ENCODE results near the gene TNIK. TPM values are rescaled to one million over a fixed set of nuclear protein-coding genes. Genes with fewer than 3 reads are reported as not detected.

Gene TNIK
- polyA plus RNA-seq, 1 of the 3 experiments (the other 2 are of a cell fraction): 19.4 TPM

DNA sequence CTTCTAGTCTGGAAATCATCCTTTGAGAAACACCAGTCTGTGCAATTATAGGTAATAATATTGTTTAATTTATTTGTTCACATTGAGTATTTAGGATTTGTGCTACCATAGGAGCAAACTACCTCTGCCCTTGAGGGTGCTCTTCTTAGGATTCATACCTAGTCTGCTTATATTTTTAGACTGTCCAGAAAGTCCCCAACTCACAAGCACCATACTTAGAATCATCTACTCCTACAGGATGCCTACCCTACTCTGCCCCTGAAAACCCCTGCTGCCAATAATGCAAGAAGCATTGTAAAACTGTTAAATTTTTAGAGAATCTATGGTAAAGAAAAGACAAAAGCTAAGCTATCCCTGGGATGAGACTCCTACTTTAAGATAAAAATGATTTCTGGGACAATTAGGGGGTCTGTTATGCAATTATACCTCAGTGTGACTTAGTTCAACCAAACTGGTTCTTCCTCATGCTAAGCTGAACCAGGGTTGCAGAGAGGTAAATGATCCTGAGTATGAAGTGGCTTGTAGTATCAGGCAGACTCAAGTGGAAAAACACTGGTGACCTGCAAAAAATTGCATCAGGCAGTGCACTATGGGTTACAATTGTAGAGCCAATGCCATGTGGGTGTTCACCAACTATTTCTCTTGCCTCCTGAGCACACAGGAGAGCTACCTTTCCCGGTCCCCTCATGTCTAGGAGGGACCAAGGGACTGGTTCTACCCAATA is 133.3 kb downstream of the TNIK start:
- Histone ChIP-seq H3K4me1 (ENCODE audit: control insufficient read depth in 1 of 2, insufficient read depth in 2 of 2, low read depth in 1 of 2, low read length in 1 of 2) (no peaks in the 10 kb centered on the region; a peak in 2 of 4 replicates), H3K4me2 (no peak overlapping the region), H2AFZ (ENCODE audit: low read depth) (no peak overlapping the region), H3K4me3 (ENCODE audit: low read depth in 2 of 2, low read length in 1 of 2) (no peak overlapping the region), H4K20me1 (ENCODE audit: insufficient read depth) (no peaks in the 10 kb centered on the region; the same call in 1 of the 2 replicates), H3K27me3 (ENCODE audit: insufficient read depth) (no peaks in the 10 kb centered on the region), H3K27ac (ENCODE audit: low read depth in 2 of 2, low read length in 1 of 2) (no peak overlapping the region), H3K36me3 (replicated peaks in 1 of 2; ENCODE audit: control insufficient read depth in 1 of 2, insufficient read depth in 2 of 2, low read length in 1 of 2) (no peaks in the 10 kb centered on the region), H3K9me3 (no peaks in the 10 kb centered on the region), H3F3A (replicated peaks; ENCODE audit: insufficient read depth) (no peaks in the 10 kb centered on the region), H3K9ac (no peak overlapping the region), H3K9me2 (no peaks in the 10 kb centered on the region), H3K79me2 (ENCODE audit: insufficient read depth) (peaks cover 4% of the 10 kb centered on the region; the same call in 1 of the 2 replicates)
- TF ChIP-seq RXRA (IDR thresholded peaks at IDR 0.05; ENCODE audit: borderline replicate concordance, low read depth) (no peak), JUND (IDR thresholded peaks at IDR 0.05) (no peak), FOSL2 (IDR thresholded peaks at IDR 0.05; ENCODE audit: borderline replicate concordance, low read depth) (no peak), POLR2AphosphoS5 (IDR thresholded peaks at IDR 0.05; ENCODE audit: low read depth, low read length) (no peak), GATA2 (CRISPR knock-in tag; IDR thresholded peaks at IDR 0.05) (no peak), MEF2A (IDR thresholded peaks at IDR 0.05; ENCODE audit: borderline replicate concordance, low read depth) (no peak), SMC3 (IDR thresholded peaks at IDR 0.05; ENCODE audit: low read depth, low read length) (no peak), ELF1 (IDR thresholded peaks at IDR 0.05) (no peak), EZH2phosphoT487 (IDR thresholded peaks at IDR 0.05; ENCODE audit: borderline replicate concordance, low read depth) (no peak), FOXM1 (IDR thresholded peaks at IDR 0.05; ENCODE audit: low read depth) (no peak), TAF1 (IDR thresholded peaks at IDR 0.05; ENCODE audit: borderline replicate concordance, low read depth, low read length) (no peak), NRF1 (IDR thresholded peaks at IDR 0.05; ENCODE audit: low read depth, low read length) (no peak), GABPA (IDR thresholded peaks at IDR 0.05; ENCODE audit: low read depth) (no peak), TEAD4 (IDR thresholded peaks at IDR 0.05; ENCODE audit: borderline replicate concordance, insufficient read depth) (no peak)
- TF ChIP-seq, protein P1, sequence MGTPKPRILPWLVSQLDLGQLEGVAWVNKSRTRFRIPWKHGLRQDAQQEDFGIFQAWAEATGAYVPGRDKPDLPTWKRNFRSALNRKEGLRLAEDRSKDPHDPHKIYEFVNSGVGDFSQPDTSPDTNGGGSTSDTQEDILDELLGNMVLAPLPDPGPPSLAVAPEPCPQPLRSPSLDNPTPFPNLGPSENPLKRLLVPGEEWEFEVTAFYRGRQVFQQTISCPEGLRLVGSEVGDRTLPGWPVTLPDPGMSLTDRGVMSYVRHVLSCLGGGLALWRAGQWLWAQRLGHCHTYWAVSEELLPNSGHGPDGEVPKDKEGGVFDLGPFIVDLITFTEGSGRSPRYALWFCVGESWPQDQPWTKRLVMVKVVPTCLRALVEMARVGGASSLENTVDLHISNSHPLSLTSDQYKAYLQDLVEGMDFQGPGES (IDR thresholded peaks at IDR 0.05; ENCODE audit: low read depth, low read length): no peak
- TF ChIP-seq, protein P2, sequence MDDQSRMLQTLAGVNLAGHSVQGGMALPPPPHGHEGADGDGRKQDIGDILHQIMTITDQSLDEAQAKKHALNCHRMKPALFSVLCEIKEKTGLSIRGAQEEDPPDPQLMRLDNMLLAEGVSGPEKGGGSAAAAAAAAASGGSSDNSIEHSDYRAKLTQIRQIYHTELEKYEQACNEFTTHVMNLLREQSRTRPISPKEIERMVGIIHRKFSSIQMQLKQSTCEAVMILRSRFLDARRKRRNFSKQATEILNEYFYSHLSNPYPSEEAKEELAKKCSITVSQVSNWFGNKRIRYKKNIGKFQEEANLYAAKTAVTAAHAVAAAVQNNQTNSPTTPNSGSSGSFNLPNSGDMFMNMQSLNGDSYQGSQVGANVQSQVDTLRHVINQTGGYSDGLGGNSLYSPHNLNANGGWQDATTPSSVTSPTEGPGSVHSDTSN (IDR thresholded peaks at IDR 0.05): no peak
- TF ChIP-seq, protein P3, sequence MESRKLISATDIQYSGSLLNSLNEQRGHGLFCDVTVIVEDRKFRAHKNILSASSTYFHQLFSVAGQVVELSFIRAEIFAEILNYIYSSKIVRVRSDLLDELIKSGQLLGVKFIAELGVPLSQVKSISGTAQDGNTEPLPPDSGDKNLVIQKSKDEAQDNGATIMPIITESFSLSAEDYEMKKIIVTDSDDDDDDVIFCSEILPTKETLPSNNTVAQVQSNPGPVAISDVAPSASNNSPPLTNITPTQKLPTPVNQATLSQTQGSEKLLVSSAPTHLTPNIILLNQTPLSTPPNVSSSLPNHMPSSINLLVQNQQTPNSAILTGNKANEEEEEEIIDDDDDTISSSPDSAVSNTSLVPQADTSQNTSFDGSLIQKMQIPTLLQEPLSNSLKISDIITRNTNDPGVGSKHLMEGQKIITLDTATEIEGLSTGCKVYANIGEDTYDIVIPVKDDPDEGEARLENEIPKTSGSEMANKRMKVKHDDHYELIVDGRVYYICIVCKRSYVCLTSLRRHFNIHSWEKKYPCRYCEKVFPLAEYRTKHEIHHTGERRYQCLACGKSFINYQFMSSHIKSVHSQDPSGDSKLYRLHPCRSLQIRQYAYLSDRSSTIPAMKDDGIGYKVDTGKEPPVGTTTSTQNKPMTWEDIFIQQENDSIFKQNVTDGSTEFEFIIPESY (IDR thresholded peaks at IDR 0.05; ENCODE audit: borderline replicate concordance, low read depth): no peak
- TF ChIP-seq, protein P4, sequence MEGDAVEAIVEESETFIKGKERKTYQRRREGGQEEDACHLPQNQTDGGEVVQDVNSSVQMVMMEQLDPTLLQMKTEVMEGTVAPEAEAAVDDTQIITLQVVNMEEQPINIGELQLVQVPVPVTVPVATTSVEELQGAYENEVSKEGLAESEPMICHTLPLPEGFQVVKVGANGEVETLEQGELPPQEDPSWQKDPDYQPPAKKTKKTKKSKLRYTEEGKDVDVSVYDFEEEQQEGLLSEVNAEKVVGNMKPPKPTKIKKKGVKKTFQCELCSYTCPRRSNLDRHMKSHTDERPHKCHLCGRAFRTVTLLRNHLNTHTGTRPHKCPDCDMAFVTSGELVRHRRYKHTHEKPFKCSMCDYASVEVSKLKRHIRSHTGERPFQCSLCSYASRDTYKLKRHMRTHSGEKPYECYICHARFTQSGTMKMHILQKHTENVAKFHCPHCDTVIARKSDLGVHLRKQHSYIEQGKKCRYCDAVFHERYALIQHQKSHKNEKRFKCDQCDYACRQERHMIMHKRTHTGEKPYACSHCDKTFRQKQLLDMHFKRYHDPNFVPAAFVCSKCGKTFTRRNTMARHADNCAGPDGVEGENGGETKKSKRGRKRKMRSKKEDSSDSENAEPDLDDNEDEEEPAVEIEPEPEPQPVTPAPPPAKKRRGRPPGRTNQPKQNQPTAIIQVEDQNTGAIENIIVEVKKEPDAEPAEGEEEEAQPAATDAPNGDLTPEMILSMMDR (IDR thresholded peaks at IDR 0.05): no peak
- TF ChIP-seq, protein P5, sequence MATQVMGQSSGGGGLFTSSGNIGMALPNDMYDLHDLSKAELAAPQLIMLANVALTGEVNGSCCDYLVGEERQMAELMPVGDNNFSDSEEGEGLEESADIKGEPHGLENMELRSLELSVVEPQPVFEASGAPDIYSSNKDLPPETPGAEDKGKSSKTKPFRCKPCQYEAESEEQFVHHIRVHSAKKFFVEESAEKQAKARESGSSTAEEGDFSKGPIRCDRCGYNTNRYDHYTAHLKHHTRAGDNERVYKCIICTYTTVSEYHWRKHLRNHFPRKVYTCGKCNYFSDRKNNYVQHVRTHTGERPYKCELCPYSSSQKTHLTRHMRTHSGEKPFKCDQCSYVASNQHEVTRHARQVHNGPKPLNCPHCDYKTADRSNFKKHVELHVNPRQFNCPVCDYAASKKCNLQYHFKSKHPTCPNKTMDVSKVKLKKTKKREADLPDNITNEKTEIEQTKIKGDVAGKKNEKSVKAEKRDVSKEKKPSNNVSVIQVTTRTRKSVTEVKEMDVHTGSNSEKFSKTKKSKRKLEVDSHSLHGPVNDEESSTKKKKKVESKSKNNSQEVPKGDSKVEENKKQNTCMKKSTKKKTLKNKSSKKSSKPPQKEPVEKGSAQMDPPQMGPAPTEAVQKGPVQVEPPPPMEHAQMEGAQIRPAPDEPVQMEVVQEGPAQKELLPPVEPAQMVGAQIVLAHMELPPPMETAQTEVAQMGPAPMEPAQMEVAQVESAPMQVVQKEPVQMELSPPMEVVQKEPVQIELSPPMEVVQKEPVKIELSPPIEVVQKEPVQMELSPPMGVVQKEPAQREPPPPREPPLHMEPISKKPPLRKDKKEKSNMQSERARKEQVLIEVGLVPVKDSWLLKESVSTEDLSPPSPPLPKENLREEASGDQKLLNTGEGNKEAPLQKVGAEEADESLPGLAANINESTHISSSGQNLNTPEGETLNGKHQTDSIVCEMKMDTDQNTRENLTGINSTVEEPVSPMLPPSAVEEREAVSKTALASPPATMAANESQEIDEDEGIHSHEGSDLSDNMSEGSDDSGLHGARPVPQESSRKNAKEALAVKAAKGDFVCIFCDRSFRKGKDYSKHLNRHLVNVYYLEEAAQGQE (IDR thresholded peaks at IDR 0.05; ENCODE audit: low read depth, low read length): no peak
- POLR2A ChIA-PET: no interaction called here
- CTCF ChIA-PET: no interaction called here
- no peak for DNase-seq
- WGBS (ENCODE audit: low lambda C conversion rate): 89% methylated on average over 1 of the region's 1 CpG
